NCI-H510A treated with DMSO at 0.1 percent for 48 hours (cell line): ENCODE measurements around the gene EMCN.
"Not testable (repeated sequence)": the region's sequence is repeated elsewhere in the genome, so short reads cannot be mapped to it uniquely, and the experiment has no call there.

Source experiments
- DNase-seq: peaks from one replicate; lab custom pipeline; 2025; lab: John Stamatoyannopoulos, UW

EMCN gene

DNA sequence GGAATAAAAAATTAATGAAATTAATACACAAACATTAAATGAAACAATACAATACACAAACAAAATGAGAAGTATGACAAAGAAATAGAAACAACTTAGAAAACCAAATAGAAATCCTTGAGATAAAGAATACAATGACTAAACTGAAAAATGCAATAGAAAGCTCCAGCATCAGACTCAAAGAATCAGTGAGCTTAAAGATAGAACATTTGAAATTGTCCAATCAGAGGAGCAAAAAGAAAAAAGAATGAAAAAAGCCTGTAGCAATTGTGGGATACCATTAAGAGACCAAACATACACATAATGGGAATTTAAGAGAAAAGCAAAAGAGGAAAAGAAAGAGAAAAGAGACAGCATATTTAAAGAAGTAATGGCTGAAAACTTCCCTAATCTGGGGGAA, 25.7 kb downstream of the EMCN start:
- no peak for DNase-seq

DNA sequence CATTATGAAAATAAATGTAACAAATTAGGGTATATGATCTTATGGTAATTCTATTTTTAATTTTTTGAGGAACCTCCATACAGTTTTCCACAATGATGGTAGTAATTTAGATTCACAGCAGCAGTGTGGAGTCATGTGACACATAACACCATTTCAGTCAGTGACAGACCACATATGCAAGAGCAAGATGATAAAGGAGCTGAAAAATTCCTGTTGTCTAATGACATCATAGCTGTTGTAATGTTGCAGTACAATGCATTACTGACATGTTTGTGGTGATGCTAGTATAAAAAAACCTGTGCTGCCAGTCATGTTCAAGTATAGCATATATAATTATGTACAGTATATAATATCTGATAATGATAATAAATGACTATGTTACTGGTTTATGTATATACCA, 28.5 kb downstream of the EMCN start:
- no peak for DNase-seq

GRCh38 chr4:100486496-100486895, 31.3 kb downstream of the EMCN start:
- peak; percentile 38 for DNase-seq

DNA sequence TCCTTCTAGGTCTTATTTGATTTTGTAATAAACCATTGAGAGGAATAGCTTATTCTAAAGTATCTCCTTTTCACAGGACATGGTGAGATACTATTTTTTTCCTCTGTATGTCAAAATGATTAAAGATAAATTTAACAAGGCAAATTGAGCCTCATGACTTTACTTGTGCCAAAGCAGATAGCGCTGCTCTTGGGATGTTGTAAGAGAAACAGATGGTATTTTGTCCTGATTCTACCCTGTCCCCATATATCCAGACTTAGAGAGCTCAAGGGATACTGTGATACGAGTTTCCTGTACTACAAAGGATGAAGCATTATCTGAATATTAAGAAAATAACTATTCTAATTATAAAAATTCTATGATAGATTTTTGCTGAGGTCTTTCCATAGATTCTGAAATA, 34.0 kb downstream of the EMCN start:
- no peak for DNase-seq

DNA sequence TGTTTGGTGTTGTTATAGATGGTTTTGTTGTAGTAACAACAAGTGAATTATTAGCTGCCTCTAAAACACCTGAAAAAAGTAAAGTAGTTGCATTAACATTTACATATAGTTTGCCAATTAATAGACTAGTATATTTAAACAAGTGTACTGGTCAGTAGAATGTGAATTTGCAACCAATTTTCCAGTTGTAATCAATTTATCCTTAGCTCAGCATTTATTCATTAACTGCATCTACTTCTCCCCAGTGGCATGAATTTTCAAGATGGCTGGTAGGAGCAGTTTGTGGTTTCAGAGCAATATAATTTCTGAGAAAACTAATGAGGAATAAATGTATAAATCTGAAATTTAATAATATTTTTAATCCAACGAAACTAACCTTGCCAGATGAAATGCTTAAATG, 37.9 kb downstream of the EMCN start:
- no peak for DNase-seq

- no peak for DNase-seq
These were observed 48.3 kb downstream of the EMCN start for GRCh38 chr4:100469555-100469954.

DNA sequence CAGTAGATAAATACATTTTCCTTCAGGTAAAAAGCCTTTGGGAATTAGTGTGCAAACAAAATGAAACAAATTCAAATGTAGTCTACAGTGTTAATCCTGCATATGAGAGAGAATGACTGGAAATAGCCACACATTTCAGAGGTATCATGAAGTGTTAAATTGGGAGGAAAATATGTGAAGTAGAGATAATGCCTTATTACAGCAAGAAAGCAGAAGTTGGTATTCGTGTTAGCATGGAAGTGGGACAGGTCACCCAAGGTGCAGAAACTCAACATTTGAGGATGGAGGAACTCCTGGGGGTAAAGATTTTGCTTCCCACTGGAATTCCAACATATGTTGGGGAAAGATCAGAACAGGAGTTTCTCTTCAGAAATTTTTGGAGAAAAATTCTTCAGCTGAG, 51.3 kb downstream of the EMCN start:
- DNase-seq = no peak

GRCh38 chr4:100461807-100462605, 55.8 kb downstream of the EMCN start:
- DNase-seq = no peak

DNA sequence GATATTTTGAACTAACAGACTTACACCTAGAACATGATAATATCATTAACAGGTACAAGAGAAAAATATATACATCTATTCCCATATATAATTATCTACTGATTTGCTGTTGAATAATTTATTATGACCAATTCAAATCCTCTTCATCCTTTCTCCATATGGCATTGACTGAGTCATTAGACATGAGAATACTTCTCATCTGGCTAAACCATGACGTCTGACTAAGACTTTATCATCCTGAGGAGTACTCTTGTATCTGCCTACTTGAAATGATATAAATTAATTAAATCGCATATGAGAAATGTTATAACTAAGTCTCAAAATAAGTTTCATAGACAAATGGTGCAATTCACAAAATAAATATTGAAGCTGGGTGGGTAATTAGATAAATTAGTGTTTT, 67.4 kb downstream of the EMCN start:
- DNase-seq = no peak

GRCh38 chr4:100431416-100431815, 86.4 kb downstream of the EMCN start:
- no peak for DNase-seq

DNA sequence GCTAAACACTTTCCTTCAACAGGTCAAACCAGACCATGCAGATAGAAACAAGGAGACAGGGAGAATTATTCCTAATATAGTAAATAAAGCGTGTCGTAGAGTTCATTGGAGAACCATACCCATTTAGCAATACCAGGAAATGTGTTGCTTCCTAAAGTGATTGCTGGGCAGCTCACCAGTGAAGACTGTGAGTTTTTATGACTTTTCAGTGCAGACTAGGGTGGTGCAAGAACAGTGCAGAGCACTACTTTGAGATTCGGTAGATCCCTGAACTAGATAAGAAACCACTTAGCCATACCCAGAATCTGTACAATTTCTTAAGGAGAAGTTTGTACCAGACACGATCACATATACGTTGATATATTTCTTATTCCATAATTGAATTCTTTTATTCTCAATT, 87.4 kb downstream of the EMCN start:
- no peak for DNase-seq

GRCh38 chr4:100429616-100430015, 88.2 kb downstream of the EMCN start:
- no peak for DNase-seq

- no peak for DNase-seq
These were observed 89.8 kb downstream of the EMCN start for GRCh38 chr4:100428051-100428450.

DNA sequence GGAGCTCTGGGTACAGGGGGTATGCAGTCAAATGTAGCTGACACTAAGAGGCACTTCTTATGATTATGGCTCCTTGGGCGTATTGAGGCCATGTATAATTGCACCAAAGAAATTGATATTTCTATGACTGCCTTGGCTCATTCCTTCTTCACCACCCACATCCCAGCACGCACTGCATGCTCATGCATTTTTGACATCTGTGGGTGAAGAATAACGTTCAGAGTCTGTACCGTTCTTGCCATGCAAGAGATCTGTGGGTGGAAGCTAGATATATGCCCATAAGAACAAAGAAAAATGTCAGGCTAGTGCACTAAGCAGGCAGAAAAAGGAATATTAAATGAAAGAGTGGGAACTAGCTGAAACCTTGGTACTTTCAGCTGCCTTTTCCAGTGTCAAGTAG, 93.4 kb downstream of the EMCN start:
- DNase-seq = no peak

DNA sequence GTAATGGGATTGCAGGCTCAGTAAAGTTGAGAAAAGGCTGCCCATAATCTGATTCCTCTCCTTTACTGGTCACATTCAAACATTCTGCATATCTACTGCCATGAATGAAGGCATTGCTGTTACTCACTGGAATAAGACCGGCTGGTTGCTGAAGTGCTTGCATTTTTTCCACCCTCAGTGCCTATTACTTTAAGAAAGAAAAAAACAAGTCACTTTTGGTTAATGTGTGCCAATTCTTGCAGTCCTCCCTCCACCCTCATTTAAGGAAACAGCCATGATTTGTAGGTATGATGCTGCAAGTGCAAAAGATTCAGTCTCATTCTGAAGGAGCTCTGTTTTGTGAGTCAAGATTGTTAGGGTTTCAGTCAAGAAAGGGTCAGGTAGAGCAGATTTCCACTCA, 94.9 kb downstream of the EMCN start:
- DNase-seq = no peak

DNA sequence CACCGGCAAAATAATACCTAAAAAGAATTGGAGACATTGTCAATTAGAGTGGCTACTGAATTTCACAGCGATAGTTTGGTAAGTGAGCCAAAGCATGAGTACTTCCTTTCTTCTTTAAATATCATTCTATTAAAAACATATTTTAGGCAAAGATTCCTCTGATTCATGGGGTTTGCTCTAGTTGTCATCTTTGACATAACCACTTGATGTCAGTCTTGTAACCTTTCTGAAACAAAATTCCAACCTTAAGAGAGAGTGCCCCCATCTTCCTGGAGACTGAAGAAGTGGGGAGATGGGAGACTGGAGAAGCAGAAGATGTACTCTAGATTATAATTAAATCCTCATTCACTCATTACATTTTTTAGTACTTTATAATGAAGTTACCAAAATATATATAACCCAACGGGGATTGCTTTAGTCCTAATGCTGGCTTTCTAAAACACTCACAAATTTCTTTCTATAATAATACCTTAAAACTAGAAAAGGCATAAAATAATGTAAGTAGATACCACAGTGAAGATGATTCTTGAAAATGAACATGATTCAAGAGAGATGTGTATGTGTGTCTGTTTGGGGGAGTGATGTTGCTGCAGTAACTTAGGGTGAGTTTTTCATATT, 96.4 kb downstream of the EMCN start:
- DNase-seq = peak; percentile 10

GRCh38 chr4:100420571-100420970, 97.3 kb downstream of the EMCN start:
- no peak for DNase-seq

- DNase-seq = no peak
These were observed 100.3 kb downstream of the EMCN start for GRCh38 chr4:100417565-100417964.

- DNase-seq = no peak
These were observed 103.6 kb downstream of the EMCN start for GRCh38 chr4:100414016-100414790.

- DNase-seq = no peak
These were observed 126.0 kb downstream of the EMCN start for GRCh38 chr4:100391863-100392262.

DNA sequence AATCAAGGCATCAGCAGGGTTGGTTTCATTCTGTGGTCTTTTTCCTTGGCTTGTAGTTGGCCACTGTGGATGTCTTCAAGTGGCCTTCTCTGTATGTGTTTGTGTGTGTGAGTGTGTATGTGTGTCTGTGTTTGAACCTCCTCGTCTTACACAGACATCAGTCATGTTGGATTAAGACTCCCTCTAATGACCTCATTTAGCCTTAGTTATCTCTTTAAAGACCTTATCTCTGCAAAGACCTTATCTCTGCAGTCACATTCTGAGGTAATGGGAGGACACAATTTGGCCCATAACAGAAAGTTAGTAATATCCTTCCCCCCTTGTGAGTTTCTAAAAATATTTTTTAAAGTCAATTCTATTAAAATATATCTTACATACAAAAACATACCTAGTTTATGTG, 126.7 kb downstream of the EMCN start:
- no peak for DNase-seq

DNA sequence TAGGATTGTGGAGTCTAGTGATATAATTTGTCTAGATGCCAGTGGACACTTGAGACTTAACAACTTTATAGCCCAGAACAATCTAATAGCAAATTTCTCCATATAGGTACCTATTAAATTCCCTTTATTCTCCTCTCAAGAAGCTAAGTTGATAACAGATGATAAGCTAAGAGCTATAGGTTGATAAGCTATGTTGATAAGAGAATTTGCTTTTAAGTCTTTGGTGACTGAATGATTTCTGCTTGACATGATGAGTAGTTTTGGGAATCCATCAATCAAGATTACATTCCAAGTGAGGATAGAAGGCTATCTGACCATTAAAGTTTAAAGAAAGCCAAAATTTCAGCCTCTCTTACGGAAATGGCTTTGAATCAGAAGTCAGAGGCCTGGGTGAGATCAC, 131.6 kb downstream of the EMCN start:
- no peak for DNase-seq

- not testable (repeated sequence) for DNase-seq
These were observed 137.4 kb downstream of the EMCN start for GRCh38 chr4:100380401-100380800.
